ENCODE results near the gene TEX12.

- TF ChIP-seq CTCF (conservative IDR thresholded peaks at IDR 0.05): no peak
- no peak for TF ChIP-seq EZH2 (IDR thresholded peaks at IDR 0.05; ENCODE audit: low read depth)
Measured at GRCh38 chr11:112163875-112164685, 3.1 kb upstream of the TEX12 start, which contains the start of gene IL18.
